Breast epithelium (tissue), 4 donors: ENCODE results near the gene XYLT1. TPM values are rescaled to one million over a fixed set of nuclear protein-coding genes. Genes with fewer than 3 reads are reported as not detected.

Source experiments
- DNase-seq, 2 donors: peaks; one replicate each; pipeline ENCODE4 v3.0.0-alpha.2; 2019; ENCODE audit warnings: low spot score in 2 of 2
- H3K27ac ChIP-seq, 2 donors: fragments of 200-600 bp; sonication (generic) in 1 of 2; one replicate each; pipeline ENCODE4 v1.5.1; 2016 to 2019; ENCODE audit warnings: mild to moderate bottlenecking in 1 of 2
- H3K27me3 ChIP-seq, 2 donors: fragments of 200-600 bp; sonication (generic) in 1 of 2; one replicate each; pipeline versions ENCODE4 v1.5.1 to v1.6.0; 2017 to 2019; ENCODE audit warnings: control low read depth in 1 of 2, mild to moderate bottlenecking in 1 of 2
- H3K36me3 ChIP-seq: fragments of 200-600 bp; one replicate; pipeline ENCODE4 v1.5.1; 2019
- H3K4me1 ChIP-seq, 2 donors: fragments of 200-600 bp; sonication (generic); one replicate each; pipeline ENCODE4 v1.5.1; 2016 to 2019; ENCODE audit warnings: control low read depth in 1 of 2
- H3K4me3 ChIP-seq, 3 donors: fragments of 200-600 bp; sonication (generic); 1 replicate in 2 of 3; 2 replicates in 1 of 3; pipeline ENCODE4 v1.5.1; 2016 to 2019; ENCODE audit warnings: mild to moderate bottlenecking in 3 of 3, moderate library complexity in 2 of 3
- H3K9me3 ChIP-seq, 2 donors: fragments of 200-600 bp; sonication (generic) in 1 of 2; one replicate each; pipeline ENCODE4 v1.5.1; 2016 to 2019; ENCODE audit warnings: control low read depth in 1 of 2
- CTCF ChIP-seq, 3 donors: fragments of 450-650 bp; IDR thresholded peaks; one replicate each; pipeline ENCODE4 v1.5.1; 2016 to 2017; ENCODE audit warnings: antibody characterized with exemption in 3 of 3, mild to moderate bottlenecking in 3 of 3, moderate library complexity in 3 of 3
- POLR2A ChIP-seq: fragments of 450-650 bp; IDR thresholded peaks from one replicate; pipeline ENCODE4 v1.6.1; 2016; ENCODE audit warnings: antibody characterized with exemption, mild to moderate bottlenecking, moderate library complexity
- POLR2AphosphoS5 ChIP-seq, 3 donors: sonication (generic); formaldehyde crosslinking; IDR thresholded peaks; one replicate each; pipeline ENCODE4 v1.6.1; 2017; ENCODE audit warnings: antibody characterized with exemption in 3 of 3
- intact Hi-C: fragments of 100-400 bp; cut with DNase I; formaldehyde crosslinking; loops from one replicate; pipeline ENCODE4 v1.15.1; 2023; ENCODE audit warnings: low total_unique reads
- total RNA-seq, 3 donors: library from RNA; depleted of rRNA; stranded (reverse); fragments of >200 nt; gene quantifications; one replicate each; pipeline ENCODE4 v1.1.0, GENCODE V29; 2016

Gene XYLT1
- total RNA-seq, 3 donors from 2014 or later: 11.9 to 32.8 (median 13.8) TPM

- Histone ChIP-seq H3K4me3 (no peak overlapping the region), H3K27me3 (no peaks in the 10 kb centered on the region), H3K27ac (no peak overlapping the region), H3K36me3 (no peaks in the 10 kb centered on the region), H3K4me1 (no peaks in the 10 kb centered on the region), H3K9me3 (no peaks in the 10 kb centered on the region)
- intact Hi-C loops: no loop called here
- TF ChIP-seq POLR2A (no peak), CTCF (IDR thresholded peaks at IDR 0.05) (no peak), POLR2AphosphoS5 (IDR thresholded peaks at IDR 0.05) (no peak)
- no peak for DNase-seq
Measured at GRCh38 chr16:17168181-17168580, 302.6 kb downstream of the XYLT1 start.

GRCh38 chr16:17166095-17166494 lies 304.7 kb downstream of the XYLT1 start:
- no peak for DNase-seq
- H3K27me3 ChIP-seq: no peaks in the 10 kb centered on the region
- H3K9me3 ChIP-seq: no peaks in the 10 kb centered on the region
- no peaks in the 10 kb centered on the region for H3K4me1 ChIP-seq
- intact Hi-C loops: no loop called here
- H3K27ac ChIP-seq: no peak overlapping the region
- no peak overlapping the region for H3K4me3 ChIP-seq
- TF ChIP-seq POLR2AphosphoS5 (IDR thresholded peaks at IDR 0.05) (no peak), CTCF (IDR thresholded peaks at IDR 0.05) (no peak), POLR2A (no peak)
- H3K36me3 ChIP-seq: no peaks in the 10 kb centered on the region

- Histone ChIP-seq H3K4me3 (no peak overlapping the region), H3K4me1 (no peaks in the 10 kb centered on the region), H3K27me3 (no peaks in the 10 kb centered on the region), H3K36me3 (no peaks in the 10 kb centered on the region), H3K27ac (no peak overlapping the region), H3K9me3 (no peaks in the 10 kb centered on the region)
- TF ChIP-seq CTCF (IDR thresholded peaks at IDR 0.05): no peak
- no peak for TF ChIP-seq POLR2A
- TF ChIP-seq POLR2AphosphoS5 (IDR thresholded peaks at IDR 0.05): no peak
- intact Hi-C loops: no loop called here
- no peak for DNase-seq
Measured at GRCh38 chr16:17162560-17162959, 308.2 kb downstream of the XYLT1 start.

- TF ChIP-seq POLR2A: no peak
- TF ChIP-seq POLR2AphosphoS5 (IDR thresholded peaks at IDR 0.05): no peak
- no peak for TF ChIP-seq CTCF (IDR thresholded peaks at IDR 0.05)
- Histone ChIP-seq H3K9me3 (no peaks in the 10 kb centered on the region), H3K36me3 (no peaks in the 10 kb centered on the region), H3K27ac (no peak overlapping the region), H3K4me1 (no peaks in the 10 kb centered on the region), H3K27me3 (no peaks in the 10 kb centered on the region), H3K4me3 (no peak overlapping the region)
- intact Hi-C loops: no loop called here
- no peak for DNase-seq
Measured at GRCh38 chr16:17160920-17161431, 309.8 kb downstream of the XYLT1 start.

- no peak for DNase-seq
- no peaks in the 10 kb centered on the region for H3K36me3 ChIP-seq
- intact Hi-C loops: no loop called here
- no peaks in the 10 kb centered on the region for H3K9me3 ChIP-seq
- H3K27me3 ChIP-seq: no peaks in the 10 kb centered on the region
- no peak overlapping the region for H3K4me3 ChIP-seq
- TF ChIP-seq CTCF (IDR thresholded peaks at IDR 0.05): no peak
- TF ChIP-seq POLR2A: no peak
- TF ChIP-seq POLR2AphosphoS5 (IDR thresholded peaks at IDR 0.05): no peak
- H3K4me1 ChIP-seq: no peaks in the 10 kb centered on the region
- H3K27ac ChIP-seq: no peak overlapping the region
Measured at GRCh38 chr16:17160285-17160853, 310.4 kb downstream of the XYLT1 start.
